Stimulated activated CD8-positive, alpha-beta memory T cell treated with anti-CD3 and anti-CD28 coated beads, Interleukin-2, amount 100 ng/mL, for 48 hours (primary cell): Measurements from ENCODE around the gene OR10D3.
"Not testable (repeated sequence)": the region's sequence is repeated elsewhere in the genome, so short reads cannot be mapped to it uniquely, and the experiment has no call there.

Experiments used
- DNase-seq, 2 donors: peaks; one replicate each; pipeline ENCODE4 v3.0.0-alpha.2; 2020; ENCODE audit warnings: low read depth in 2 of 2

OR10D3 gene

GRCh38 chr11:124183068-124183467, at the start of gene OR10D3:
Gene OR10D3, plus strand, starts transcription at chr11:124183345. Its CDS starts 1,925 bp downstream, at chr11:124185270.
- no peak for DNase-seq

- no peak for DNase-seq
Observed at GRCh38 chr11:124143034-124143433, 40.1 kb upstream of the OR10D3 start.

- DNase-seq = no peak
Observed at GRCh38 chr11:124147951-124148350, 35.2 kb upstream of the OR10D3 start.

GRCh38 chr11:124150684-124151083, 32.5 kb upstream of the OR10D3 start:
- DNase-seq = no peak

GRCh38 chr11:124152770-124153407, 30.3 kb upstream of the OR10D3 start:
- DNase-seq = no peak

GRCh38 chr11:124153821-124154220, 29.3 kb upstream of the OR10D3 start:
- no peak for DNase-seq

GRCh38 chr11:124159481-124159880, 23.7 kb upstream of the OR10D3 start:
- DNase-seq = no peak

- DNase-seq = no peak
Observed at GRCh38 chr11:124160986-124161385, 22.2 kb upstream of the OR10D3 start.

GRCh38 chr11:124167826-124168231, 15.3 kb upstream of the OR10D3 start:
- DNase-seq = no peak

- DNase-seq = no peak
Observed at GRCh38 chr11:124168796-124169195, 14.3 kb upstream of the OR10D3 start.

GRCh38 chr11:124170315-124170714, 12.8 kb upstream of the OR10D3 start:
- not testable (repeated sequence) for DNase-seq

- no peak for DNase-seq
Observed at GRCh38 chr11:124170801-124171586, 12.2 kb upstream of the OR10D3 start.

- no peak for DNase-seq
Observed at GRCh38 chr11:124172101-124172500, 11.0 kb upstream of the OR10D3 start.

- no peak for DNase-seq
Observed at GRCh38 chr11:124172599-124172998, 10.5 kb upstream of the OR10D3 start.

GRCh38 chr11:124174001-124174583, 9.1 kb upstream of the OR10D3 start:
- DNase-seq = no peak

GRCh38 chr11:124176925-124177715, 6.0 kb upstream of the OR10D3 start:
- no peak for DNase-seq

GRCh38 chr11:124179310-124179709, 3.8 kb upstream of the OR10D3 start:
- DNase-seq = no peak

GRCh38 chr11:124190298-124191139, 7.4 kb downstream of the OR10D3 start:
- no peak for DNase-seq

GRCh38 chr11:124193221-124194010, 10.3 kb downstream of the OR10D3 start:
- DNase-seq = no peak
